ENCODE data around the gene PKIG.

DNA sequence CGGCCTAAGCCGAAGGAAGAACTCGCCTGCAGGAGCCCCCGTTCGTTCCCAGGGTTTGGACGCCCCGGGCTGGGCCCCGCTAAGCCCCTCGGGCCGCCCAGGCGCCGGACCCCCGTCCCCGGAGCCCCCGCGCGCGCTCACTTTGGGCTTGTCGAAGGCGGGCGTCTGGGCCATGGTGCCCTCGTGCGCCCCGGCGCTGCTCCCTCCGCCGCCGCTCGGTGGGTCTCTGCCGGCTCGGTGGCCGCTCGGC, 69.0 kb downstream of the PKIG start:
- TF ChIP-seq, protein P1, sequence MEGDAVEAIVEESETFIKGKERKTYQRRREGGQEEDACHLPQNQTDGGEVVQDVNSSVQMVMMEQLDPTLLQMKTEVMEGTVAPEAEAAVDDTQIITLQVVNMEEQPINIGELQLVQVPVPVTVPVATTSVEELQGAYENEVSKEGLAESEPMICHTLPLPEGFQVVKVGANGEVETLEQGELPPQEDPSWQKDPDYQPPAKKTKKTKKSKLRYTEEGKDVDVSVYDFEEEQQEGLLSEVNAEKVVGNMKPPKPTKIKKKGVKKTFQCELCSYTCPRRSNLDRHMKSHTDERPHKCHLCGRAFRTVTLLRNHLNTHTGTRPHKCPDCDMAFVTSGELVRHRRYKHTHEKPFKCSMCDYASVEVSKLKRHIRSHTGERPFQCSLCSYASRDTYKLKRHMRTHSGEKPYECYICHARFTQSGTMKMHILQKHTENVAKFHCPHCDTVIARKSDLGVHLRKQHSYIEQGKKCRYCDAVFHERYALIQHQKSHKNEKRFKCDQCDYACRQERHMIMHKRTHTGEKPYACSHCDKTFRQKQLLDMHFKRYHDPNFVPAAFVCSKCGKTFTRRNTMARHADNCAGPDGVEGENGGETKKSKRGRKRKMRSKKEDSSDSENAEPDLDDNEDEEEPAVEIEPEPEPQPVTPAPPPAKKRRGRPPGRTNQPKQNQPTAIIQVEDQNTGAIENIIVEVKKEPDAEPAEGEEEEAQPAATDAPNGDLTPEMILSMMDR (IDR thresholded peaks at IDR 0.05; ENCODE audit: insufficient read depth, low read length) = no peak
- TF ChIP-seq POLR2AphosphoS5 (IDR thresholded peaks at IDR 0.05; ENCODE audit: low read depth) = no peak
- TF ChIP-seq SPI1 (IDR thresholded peaks at IDR 0.05; ENCODE audit: borderline replicate concordance, low read depth) = no peak
- no peak for TF ChIP-seq GABPA (IDR thresholded peaks at IDR 0.05; ENCODE audit: low read depth)

Data from HL-60 (cell line).